Caco-2 (cell line): ENCODE measurements around the gene HHAT. TPM values are rescaled to one million over a fixed set of nuclear protein-coding genes. Genes with fewer than 3 reads are reported as not detected.

Experiments
- BruUV-seq: library from RNA; stranded (reverse); fragments of 400-500 nt; replicated peaks from 2 replicates; lab custom pipeline; 2021; lab: Mats Ljungman, UMichigan
- CTCF ChIA-PET: fragments of 300-600 bp; sonication (Branson Sonifier 250); formaldehyde crosslinking; loops from one replicate; lab custom pipeline; 2022; ENCODE audit warnings: antibody characterized with exemption; lab: Charles Lee
- POLR2A ChIA-PET: fragments of 300-600 bp; sonication (Branson Sonifier 250); formaldehyde crosslinking; loops from one replicate; lab custom pipeline; 2022; ENCODE audit warnings: antibody characterized with exemption; lab: Charles Lee
- DNase-seq, 2 experiments: peaks; one replicate each; pipeline versions ENCODE4 v3.0.0 to v3.0.0-alpha.2; 2020 to 2022
- H3K27me3 ChIP-seq: replicated peaks from 2 replicates; pipeline ENCODE4 v1.6.0; 2011; ENCODE audit warnings: low read length; ENCODE audit not compliant: control insufficient read depth, insufficient read depth
- H3K36me3 ChIP-seq: 2 replicates; pipeline ENCODE4 v1.5.1; 2011; ENCODE audit warnings: low read length; ENCODE audit not compliant: control insufficient read depth, insufficient read depth
- H3K4me1 ChIP-seq: fragments of 250-450 bp; sonication (Bioruptor Pico); 2 replicates; pipeline ENCODE4 v1.5.1; 2020; ENCODE audit warnings: mild to moderate bottlenecking
- H3K4me3 ChIP-seq: 2 replicates; pipeline ENCODE4 v1.5.1; 2011; ENCODE audit warnings: low read depth, mild to moderate bottlenecking, control low read depth, low read length
- H3K9me3 ChIP-seq: fragments of 250-450 bp; sonication (Bioruptor Pico); 2 replicates; pipeline ENCODE4 v1.5.1; 2020; ENCODE audit warnings: mild to moderate bottlenecking, moderate library complexity
- H3K27ac Mint-ChIP-seq: one replicate; pipeline ENCODE4 v1.8.0; 2022; ENCODE audit warnings: mixed read lengths; ENCODE audit not compliant: unreplicated experiment
- H3K27me3 Mint-ChIP-seq: one replicate; pipeline ENCODE4 v1.8.0; 2022; ENCODE audit warnings: mixed read lengths; ENCODE audit not compliant: insufficient read depth, unreplicated experiment
- H3K36me3 Mint-ChIP-seq: one replicate; pipeline ENCODE4 v1.8.0; 2022; ENCODE audit warnings: mild to moderate bottlenecking, mixed read lengths; ENCODE audit not compliant: insufficient read depth, unreplicated experiment
- H3K4me1 Mint-ChIP-seq: one replicate; pipeline ENCODE4 v1.8.0; 2022; ENCODE audit warnings: low read depth, mixed read lengths; ENCODE audit not compliant: unreplicated experiment
- H3K4me3 Mint-ChIP-seq: one replicate; pipeline ENCODE4 v1.8.0; 2022; ENCODE audit warnings: mild to moderate bottlenecking, moderate library complexity, mixed read lengths; ENCODE audit not compliant: unreplicated experiment
- H3K9me3 Mint-ChIP-seq: one replicate; pipeline ENCODE4 v1.8.0; 2022; ENCODE audit warnings: mixed read lengths; ENCODE audit not compliant: unreplicated experiment
- intact Hi-C: fragments of 100-400 bp; cut with micrococcal nuclease; formaldehyde crosslinking; loops from one replicate; pipeline ENCODE4 v1.10.0; 2022; ENCODE audit not compliant: unreplicated experiment
- total RNA-seq: library from RNA; stranded (reverse); gene quantifications from 2 replicates; pipeline ENCODE4 v1.2.3, GENCODE V29; 2022
- TF ChIP-seq, protein P1 (sequence below), 2 experiments: fragments of 200-600 bp in 1 of 2; IDR thresholded peaks; 1 replicate in 1 of 2; 2 replicates in 1 of 2; pipeline versions ENCODE4 v1.5.1 to v1.8.0; 2011 to 2022; ENCODE audit warnings: antibody characterized with exemption in 1 of 2, control low read depth in 1 of 2, inconsistent platforms in 1 of 2, low read depth in 1 of 2, low read length in 1 of 2, mild to moderate bottlenecking in 1 of 2, moderate library complexity in 1 of 2; ENCODE audit not compliant: insufficient read depth in 1 of 2, severe bottlenecking in 1 of 2, unreplicated experiment in 1 of 2

Gene HHAT
- total RNA-seq, 1 experiment from 2014 or later = 3.9 TPM

DNA sequence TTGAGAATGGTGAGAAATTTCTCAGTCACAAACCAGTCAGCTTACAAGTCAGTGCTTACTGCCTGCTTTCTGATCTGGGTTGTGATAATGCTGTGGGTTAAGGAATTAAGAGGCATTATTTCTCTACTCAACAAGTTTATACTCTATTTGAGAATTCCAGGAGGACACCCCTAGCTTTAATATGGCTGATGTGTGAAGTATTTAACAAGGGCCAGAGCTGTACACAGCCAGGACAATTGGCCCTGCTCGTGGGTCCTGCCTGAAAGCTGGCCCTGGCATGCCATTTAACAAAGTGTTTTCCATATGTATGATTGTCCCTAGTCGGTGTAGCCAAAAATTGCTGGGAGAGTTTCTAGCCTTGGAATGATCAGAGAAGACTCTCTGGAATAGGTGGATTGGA, 43.2 kb downstream of the HHAT start:
- intact Hi-C loops = loop anchor here (5.0 kb wide), 2 partner anchors 120 to 885 kb away; partner anchors contain the start of gene RCOR3
- Mint-ChIP-seq H3K36me3 (peaks cover 21% of the 10 kb centered on the region), H3K27ac (no peak overlapping the region), H3K27me3 (no peaks in the 10 kb centered on the region), H3K4me3 (no peak overlapping the region), H3K4me1 (peaks cover 44% of the 10 kb centered on the region), H3K9me3 (no peaks in the 10 kb centered on the region)
- Histone ChIP-seq H3K9me3 (no peaks in the 10 kb centered on the region), H3K27me3 (no peaks in the 10 kb centered on the region), H3K4me3 (no peak overlapping the region), H3K36me3 (no peaks in the 10 kb centered on the region), H3K4me1 (peaks cover 17% of the 10 kb centered on the region)
- ChIA-PET POLR2A (no interaction called here), CTCF (no interaction called here)
- TF ChIP-seq, protein P1, sequence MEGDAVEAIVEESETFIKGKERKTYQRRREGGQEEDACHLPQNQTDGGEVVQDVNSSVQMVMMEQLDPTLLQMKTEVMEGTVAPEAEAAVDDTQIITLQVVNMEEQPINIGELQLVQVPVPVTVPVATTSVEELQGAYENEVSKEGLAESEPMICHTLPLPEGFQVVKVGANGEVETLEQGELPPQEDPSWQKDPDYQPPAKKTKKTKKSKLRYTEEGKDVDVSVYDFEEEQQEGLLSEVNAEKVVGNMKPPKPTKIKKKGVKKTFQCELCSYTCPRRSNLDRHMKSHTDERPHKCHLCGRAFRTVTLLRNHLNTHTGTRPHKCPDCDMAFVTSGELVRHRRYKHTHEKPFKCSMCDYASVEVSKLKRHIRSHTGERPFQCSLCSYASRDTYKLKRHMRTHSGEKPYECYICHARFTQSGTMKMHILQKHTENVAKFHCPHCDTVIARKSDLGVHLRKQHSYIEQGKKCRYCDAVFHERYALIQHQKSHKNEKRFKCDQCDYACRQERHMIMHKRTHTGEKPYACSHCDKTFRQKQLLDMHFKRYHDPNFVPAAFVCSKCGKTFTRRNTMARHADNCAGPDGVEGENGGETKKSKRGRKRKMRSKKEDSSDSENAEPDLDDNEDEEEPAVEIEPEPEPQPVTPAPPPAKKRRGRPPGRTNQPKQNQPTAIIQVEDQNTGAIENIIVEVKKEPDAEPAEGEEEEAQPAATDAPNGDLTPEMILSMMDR (IDR thresholded peaks at IDR 0.05; ENCODE audit: insufficient read depth in 1 of 2, low read depth in 1 of 2, low read length in 1 of 2, severe bottlenecking in 1 of 2, unreplicated experiment in 1 of 2) = no peak
- no peak for DNase-seq
- BruUV-seq = no TSS peak

DNA sequence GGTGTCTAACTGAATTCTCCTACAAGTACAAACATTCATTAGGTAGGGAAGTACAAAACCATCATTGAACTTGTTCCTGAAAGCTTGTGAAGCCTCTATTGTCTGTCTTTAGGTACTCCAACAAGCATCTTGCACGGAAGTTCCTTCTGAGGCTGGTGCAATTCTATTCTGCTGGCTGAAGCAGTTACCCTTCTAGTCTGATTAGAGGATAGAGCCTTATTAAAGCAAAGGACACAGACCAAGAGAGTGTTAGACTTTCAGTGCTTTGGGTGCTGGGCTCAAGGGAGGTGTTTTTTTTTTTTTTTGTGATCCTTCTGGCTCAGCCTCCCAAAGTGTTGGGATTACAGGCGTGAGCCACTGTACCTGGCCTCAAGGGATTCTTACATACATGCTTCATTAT, 43.8 kb downstream of the HHAT start:
- POLR2A ChIA-PET = no interaction called here
- no peaks in the 10 kb centered on the region for H3K9me3 Mint-ChIP-seq
- Histone ChIP-seq H3K27me3 (no peaks in the 10 kb centered on the region), H3K36me3 (no peaks in the 10 kb centered on the region), H3K4me1 (peaks cover 12% of the 10 kb centered on the region), H3K9me3 (no peaks in the 10 kb centered on the region), H3K4me3 (no peak overlapping the region)
- intact Hi-C loops = loop anchor here (5.0 kb wide), 2 partner anchors 120 to 885 kb away; partner anchors contain the start of gene RCOR3
- H3K4me3 Mint-ChIP-seq = no peak overlapping the region
- no peak for DNase-seq
- CTCF ChIA-PET = interaction anchor here (0.6 kb wide), 1 partner anchor 30 kb away, joined by 3 read pairs; no protein-coding TSS in a partner anchor
- H3K36me3 Mint-ChIP-seq = peaks cover 21% of the 10 kb centered on the region
- peaks cover 38% of the 10 kb centered on the region for H3K4me1 Mint-ChIP-seq
- no peak overlapping the region for H3K27ac Mint-ChIP-seq
- no TSS peak for BruUV-seq
- TF ChIP-seq, protein P1 (IDR thresholded peaks at IDR 0.05; ENCODE audit: insufficient read depth in 1 of 2, low read depth in 1 of 2, low read length in 1 of 2, severe bottlenecking in 1 of 2, unreplicated experiment in 1 of 2) = no peak
- no peaks in the 10 kb centered on the region for H3K27me3 Mint-ChIP-seq

DNA sequence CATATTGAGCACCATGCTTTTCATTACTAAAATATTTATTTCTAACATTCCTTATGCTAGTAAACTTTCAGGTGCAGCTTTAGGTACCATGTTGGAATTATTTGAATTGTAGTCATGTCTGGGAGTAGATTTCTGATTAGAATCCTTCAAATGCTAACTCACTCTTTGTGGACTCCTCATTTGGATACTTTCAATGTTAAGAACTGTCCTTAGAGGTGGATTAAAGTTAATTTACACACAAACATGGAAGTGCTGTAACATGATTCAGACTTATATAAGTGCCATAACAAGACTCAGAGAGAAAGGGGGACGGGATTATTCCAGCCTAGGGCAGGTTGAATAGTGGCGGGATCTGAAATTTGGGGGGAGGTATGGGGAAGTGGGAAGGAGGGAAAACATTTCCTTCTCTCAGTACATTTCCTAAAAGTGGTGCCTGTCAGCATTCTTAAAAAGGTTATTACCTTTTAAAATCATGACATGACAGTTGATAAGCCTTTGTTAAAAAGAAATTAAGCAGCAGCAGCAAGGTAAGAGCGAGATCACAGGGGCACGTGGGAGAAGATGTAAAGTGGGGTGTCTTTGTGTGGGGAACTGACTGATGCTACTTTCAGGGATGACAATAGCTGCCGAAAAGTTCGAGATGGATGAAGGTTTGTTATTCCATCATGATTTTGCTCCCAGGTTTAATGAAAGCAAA, 44.4 kb downstream of the HHAT start:
- no TSS peak for BruUV-seq
- Histone ChIP-seq H3K9me3 (no peaks in the 10 kb centered on the region), H3K4me1 (peaks cover 10% of the 10 kb centered on the region), H3K27me3 (no peaks in the 10 kb centered on the region), H3K4me3 (no peak overlapping the region), H3K36me3 (no peaks in the 10 kb centered on the region)
- intact Hi-C loops = loop anchor here (5.0 kb wide), 2 partner anchors 121 to 884 kb away; partner anchors contain the start of gene RCOR3
- H3K9me3 Mint-ChIP-seq = no peaks in the 10 kb centered on the region
- TF ChIP-seq, protein P1 (IDR thresholded peaks at IDR 0.05; ENCODE audit: insufficient read depth in 1 of 2, low read depth in 1 of 2, low read length in 1 of 2, severe bottlenecking in 1 of 2, unreplicated experiment in 1 of 2) = no peak
- no peaks in the 10 kb centered on the region for H3K27me3 Mint-ChIP-seq
- H3K36me3 Mint-ChIP-seq = peaks cover 21% of the 10 kb centered on the region
- DNase-seq = no peak
- H3K27ac Mint-ChIP-seq = peak overlapping the region; percentile 96
- peaks cover 36% of the 10 kb centered on the region for H3K4me1 Mint-ChIP-seq
- ChIA-PET POLR2A (interaction anchor here (0.6 to 2.4 kb wide), 4 partner anchors 9 to 720 kb away, joined by 3 to 14 read pairs (median 6); no protein-coding TSS in a partner anchor), CTCF (interaction anchor here (0.6 to 2.4 kb wide), 3 partner anchors 12 to 44 kb away, joined by 3 to 23 read pairs (median 3); partner anchors contain the start of gene HHAT)
- H3K4me3 Mint-ChIP-seq = peak overlapping the region; percentile 44
